Peyer's patch (tissue), 4 donors: Measurements from ENCODE around the gene IL18R1. TPM values are rescaled to one million over a fixed set of nuclear protein-coding genes. Genes with fewer than 3 reads are reported as not detected.

Source experiments
- DNase-seq, 3 donors: peaks; one replicate each; pipeline ENCODE4 v3.0.0-alpha.2; 2017 to 2019
- H3K27ac ChIP-seq, 4 donors: fragments of 200-600 bp; sonication (generic); one replicate each; pipeline ENCODE4 v1.5.1; 2016 to 2019
- H3K27me3 ChIP-seq, 2 donors: fragments of 200-600 bp; sonication (generic); one replicate each; pipeline ENCODE4 v1.5.1; 2019
- H3K36me3 ChIP-seq, 3 donors: fragments of 200-600 bp; sonication (generic); one replicate each; pipeline ENCODE4 v1.5.1; 2016 to 2019
- H3K4me1 ChIP-seq, 4 donors: fragments of 200-600 bp; sonication (generic); one replicate each; pipeline ENCODE4 v1.5.1; 2016 to 2019
- H3K4me3 ChIP-seq, 4 donors: fragments of 200-600 bp; sonication (generic); 1 replicate in 3 of 4; 2 replicates in 1 of 4; pipeline ENCODE4 v1.5.1; 2016 to 2019; ENCODE audit warnings: mild to moderate bottlenecking in 1 of 4
- H3K9me3 ChIP-seq, 4 donors: fragments of 200-600 bp; sonication (generic); one replicate each; pipeline ENCODE4 v1.5.1; 2016 to 2019; ENCODE audit warnings: mild to moderate bottlenecking in 1 of 4
- CTCF ChIP-seq, 6 experiments: fragments of 450-650 bp in 4 of 6; fragments of 200-600 bp in 2 of 6; sonication (generic) in 1 of 6; IDR thresholded peaks; one replicate each; pipeline ENCODE4 v1.5.1; 2017 to 2019; ENCODE audit warnings: antibody characterized with exemption in 6 of 6, mild to moderate bottlenecking in 3 of 6, moderate library complexity in 1 of 6
- POLR2A ChIP-seq, 2 donors: fragments of 450-650 bp; IDR thresholded peaks; one replicate each; pipeline ENCODE4 v1.5.1; 2017; ENCODE audit warnings: antibody characterized with exemption in 2 of 2, mild to moderate bottlenecking in 2 of 2, moderate library complexity in 2 of 2
- total RNA-seq, 4 donors: library from RNA; depleted of rRNA; stranded (reverse); fragments of >200 nt; gene quantifications; one replicate each; pipeline ENCODE4 v1.1.0, GENCODE V29; 2016

IL18R1 gene
- total RNA-seq, 4 donors from 2014 or later: 3.6 to 20.6 (median 12.9) TPM

DNA sequence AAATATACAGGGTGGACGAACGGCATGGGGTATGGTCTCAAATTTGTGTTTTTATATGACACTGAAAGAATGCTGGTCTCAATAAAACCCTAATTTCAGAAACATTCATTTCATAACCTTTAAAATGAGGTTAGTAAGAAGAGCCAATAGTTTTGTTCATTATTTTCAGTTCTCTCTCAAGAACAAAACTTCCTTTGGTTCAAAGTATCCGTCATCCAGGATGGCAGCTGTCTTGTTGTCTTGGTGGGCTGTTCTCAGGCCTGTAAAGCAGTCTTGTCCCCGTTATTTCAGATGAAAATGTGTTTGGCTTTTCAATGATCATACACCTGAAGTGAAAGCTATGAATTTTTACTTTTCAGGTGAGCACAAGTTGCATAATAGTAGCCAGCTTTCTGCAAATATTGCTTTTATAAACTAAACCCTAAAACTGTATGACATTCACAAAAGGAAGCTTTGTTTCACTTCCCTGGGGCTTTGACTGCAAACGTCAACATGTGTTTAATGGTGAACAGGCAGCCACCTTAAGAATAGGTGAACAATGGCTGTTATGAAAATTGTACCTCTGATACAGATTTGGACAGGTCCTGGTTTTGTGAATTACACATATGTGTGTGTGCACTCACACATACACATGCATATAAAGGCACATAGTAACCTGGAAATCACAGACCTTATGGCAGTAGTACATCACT is 70.0 kb downstream of the IL18R1 start:
- TF ChIP-seq CTCF (IDR thresholded peaks at IDR 0.05): no peak
- no peak for TF ChIP-seq POLR2A (IDR thresholded peaks at IDR 0.05)

DNA sequence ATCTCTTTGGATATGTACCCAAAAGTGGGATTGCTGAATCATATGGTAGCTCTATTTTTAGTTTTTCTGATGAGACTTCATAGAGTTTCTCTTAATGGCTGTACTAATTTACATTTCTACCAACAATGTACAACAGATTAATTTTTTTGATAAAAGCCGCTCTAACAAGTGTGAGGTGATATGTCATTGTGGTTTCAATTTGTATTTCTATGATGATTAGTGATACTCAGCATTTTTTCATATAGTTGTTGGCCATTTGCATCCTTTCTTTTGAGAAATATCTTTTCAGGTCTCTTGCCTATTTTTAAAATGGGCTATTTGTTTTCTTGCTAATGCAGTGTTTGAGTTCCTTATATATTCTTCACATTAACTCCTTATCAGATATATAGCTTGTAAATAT is 71.7 kb downstream of the IL18R1 start:
- Histone ChIP-seq H3K27me3 (no peaks in the 10 kb centered on the region), H3K4me1 (peaks cover 0 to 13% (median 0%) of the 10 kb centered on the region in 4 donors), H3K27ac (no peak overlapping the region), H3K9me3 (no peaks in the 10 kb centered on the region), H3K4me3 (no peak overlapping the region), H3K36me3 (no peaks in the 10 kb centered on the region)
- TF ChIP-seq CTCF (IDR thresholded peaks at IDR 0.05) (no peak), POLR2A (IDR thresholded peaks at IDR 0.05) (no peak)
- no peak for DNase-seq

More for the DNA sequence above, 70.0 kb downstream of the IL18R1 start:
- no peaks in the 10 kb centered on the region for H3K36me3 ChIP-seq
- H3K27ac ChIP-seq: peak overlapping the region in 2 of 4 donors; percentile 41 to 56
- H3K4me3 ChIP-seq: no peak overlapping the region
- no peaks in the 10 kb centered on the region for H3K9me3 ChIP-seq
- H3K27me3 ChIP-seq: no peaks in the 10 kb centered on the region
- DNase-seq: no peak
- peaks cover 0 to 13% (median 0%) of the 10 kb centered on the region in 4 donors for H3K4me1 ChIP-seq

DNA sequence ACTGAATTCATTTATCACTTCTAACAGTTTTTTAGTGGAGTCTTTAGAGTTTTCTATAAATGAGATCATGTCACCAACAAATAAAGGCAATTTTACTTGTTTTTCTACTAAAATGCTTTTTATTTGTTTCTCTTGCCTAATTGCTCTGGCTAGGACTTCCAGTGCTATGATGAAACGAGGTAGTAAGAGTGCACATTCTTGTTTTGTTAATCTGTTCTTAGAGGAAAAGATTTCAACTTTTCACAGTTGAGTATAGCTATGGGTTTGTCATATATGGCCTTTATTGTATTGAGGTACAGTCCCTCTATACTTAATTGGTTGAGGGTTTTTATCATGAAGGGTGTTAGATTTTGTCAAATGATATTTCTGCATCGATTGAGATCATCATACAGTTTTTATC is 73.0 kb downstream of the IL18R1 start:
- TF ChIP-seq CTCF (IDR thresholded peaks at IDR 0.05): no peak
- TF ChIP-seq POLR2A (IDR thresholded peaks at IDR 0.05): no peak

GRCh38 chr2:102432386-102432785 is 76.8 kb downstream of the IL18R1 start:
- TF ChIP-seq CTCF (IDR thresholded peaks at IDR 0.05) (no peak), POLR2A (IDR thresholded peaks at IDR 0.05) (no peak)
- H3K9me3 ChIP-seq: no peaks in the 10 kb centered on the region
- H3K27ac ChIP-seq: no peak overlapping the region
- no peak overlapping the region for H3K4me3 ChIP-seq
- DNase-seq: no peak
- no peaks in the 10 kb centered on the region for H3K4me1 ChIP-seq
- H3K36me3 ChIP-seq: no peaks in the 10 kb centered on the region
- H3K27me3 ChIP-seq: no peaks in the 10 kb centered on the region

More for the DNA sequence above, 73.0 kb downstream of the IL18R1 start:
- no peak overlapping the region for H3K4me3 ChIP-seq
- peaks cover 0 to 13% (median 0%) of the 10 kb centered on the region in 4 donors for H3K4me1 ChIP-seq
- DNase-seq: no peak
- H3K9me3 ChIP-seq: no peaks in the 10 kb centered on the region
- no peak overlapping the region for H3K27ac ChIP-seq
- no peaks in the 10 kb centered on the region for H3K27me3 ChIP-seq
- no peaks in the 10 kb centered on the region for H3K36me3 ChIP-seq

- TF ChIP-seq CTCF (IDR thresholded peaks at IDR 0.05): no peak
- TF ChIP-seq POLR2A (IDR thresholded peaks at IDR 0.05): no peak
- Histone ChIP-seq H3K36me3 (no peaks in the 10 kb centered on the region), H3K4me3 (no peak overlapping the region), H3K9me3 (no peaks in the 10 kb centered on the region), H3K4me1 (no peaks in the 10 kb centered on the region), H3K27ac (no peak overlapping the region), H3K27me3 (no peaks in the 10 kb centered on the region)
- no peak for DNase-seq
Observed at GRCh38 chr2:102433973-102434654, 78.5 kb downstream of the IL18R1 start.
